NB4 (cell line): ENCODE results near the gene NPLOC4.
A peak's percentile ranks its signal among the peaks of the same experiment; 100 is the strongest.

Experiments
- DNase-seq: peaks from one replicate; pipeline ENCODE4 v3.0.0; 2010; ENCODE audit warnings: low read depth
- H3K4me3 ChIP-seq: one replicate; pipeline ENCODE4 v1.5.1; 2011; ENCODE audit warnings: mild to moderate bottlenecking, low read depth, low read length, moderate library complexity
- MYC ChIP-seq: IDR thresholded peaks from 2 replicates; pipeline ENCODE4 v1.6.1; 2011; ENCODE audit warnings: low read depth, low read length
- POLR2A ChIP-seq: IDR thresholded peaks from 2 replicates; pipeline ENCODE4 v1.6.1; 2011; ENCODE audit warnings: mild to moderate bottlenecking; ENCODE audit not compliant: insufficient read length; ENCODE audit errors: extremely low read depth
- TF ChIP-seq, protein P1 (sequence below): IDR thresholded peaks from 2 replicates; pipeline ENCODE4 v1.6.1; 2011; ENCODE audit warnings: low read depth, low read length
- TF ChIP-seq, protein P2 (sequence below): IDR thresholded peaks from one replicate; pipeline ENCODE4 v1.5.1; 2012; ENCODE audit warnings: low read depth, low read length

The NPLOC4 gene

DNA sequence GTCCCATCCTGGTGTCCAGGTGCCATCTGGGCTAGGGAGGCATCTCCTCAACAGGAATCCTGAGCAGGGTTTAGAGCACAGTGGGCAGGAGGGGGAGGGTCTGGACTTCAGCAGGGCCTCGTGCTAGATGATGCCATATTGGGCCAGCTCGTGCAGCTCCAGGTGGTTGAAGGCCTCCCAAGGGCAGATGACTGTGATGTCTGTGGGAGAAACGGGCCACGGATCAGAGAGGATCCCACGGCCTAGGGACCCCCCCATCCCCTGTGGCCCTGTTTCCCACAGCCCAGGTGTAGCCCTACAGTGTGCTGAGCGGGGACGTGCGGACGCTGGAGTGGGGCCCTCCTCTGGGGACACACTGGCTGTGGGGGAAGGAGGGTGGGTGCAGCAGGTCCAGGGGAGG lies 14.0 kb upstream of the NPLOC4 start:
- H3K4me3 ChIP-seq: no peak overlapping the region
- TF ChIP-seq POLR2A (no peak), MYC (no peak)
- TF ChIP-seq, protein P1, sequence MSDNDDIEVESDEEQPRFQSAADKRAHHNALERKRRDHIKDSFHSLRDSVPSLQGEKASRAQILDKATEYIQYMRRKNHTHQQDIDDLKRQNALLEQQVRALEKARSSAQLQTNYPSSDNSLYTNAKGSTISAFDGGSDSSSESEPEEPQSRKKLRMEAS: no peak
- TF ChIP-seq, protein P2, sequence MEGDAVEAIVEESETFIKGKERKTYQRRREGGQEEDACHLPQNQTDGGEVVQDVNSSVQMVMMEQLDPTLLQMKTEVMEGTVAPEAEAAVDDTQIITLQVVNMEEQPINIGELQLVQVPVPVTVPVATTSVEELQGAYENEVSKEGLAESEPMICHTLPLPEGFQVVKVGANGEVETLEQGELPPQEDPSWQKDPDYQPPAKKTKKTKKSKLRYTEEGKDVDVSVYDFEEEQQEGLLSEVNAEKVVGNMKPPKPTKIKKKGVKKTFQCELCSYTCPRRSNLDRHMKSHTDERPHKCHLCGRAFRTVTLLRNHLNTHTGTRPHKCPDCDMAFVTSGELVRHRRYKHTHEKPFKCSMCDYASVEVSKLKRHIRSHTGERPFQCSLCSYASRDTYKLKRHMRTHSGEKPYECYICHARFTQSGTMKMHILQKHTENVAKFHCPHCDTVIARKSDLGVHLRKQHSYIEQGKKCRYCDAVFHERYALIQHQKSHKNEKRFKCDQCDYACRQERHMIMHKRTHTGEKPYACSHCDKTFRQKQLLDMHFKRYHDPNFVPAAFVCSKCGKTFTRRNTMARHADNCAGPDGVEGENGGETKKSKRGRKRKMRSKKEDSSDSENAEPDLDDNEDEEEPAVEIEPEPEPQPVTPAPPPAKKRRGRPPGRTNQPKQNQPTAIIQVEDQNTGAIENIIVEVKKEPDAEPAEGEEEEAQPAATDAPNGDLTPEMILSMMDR: no peak
- DNase-seq: no peak

DNA sequence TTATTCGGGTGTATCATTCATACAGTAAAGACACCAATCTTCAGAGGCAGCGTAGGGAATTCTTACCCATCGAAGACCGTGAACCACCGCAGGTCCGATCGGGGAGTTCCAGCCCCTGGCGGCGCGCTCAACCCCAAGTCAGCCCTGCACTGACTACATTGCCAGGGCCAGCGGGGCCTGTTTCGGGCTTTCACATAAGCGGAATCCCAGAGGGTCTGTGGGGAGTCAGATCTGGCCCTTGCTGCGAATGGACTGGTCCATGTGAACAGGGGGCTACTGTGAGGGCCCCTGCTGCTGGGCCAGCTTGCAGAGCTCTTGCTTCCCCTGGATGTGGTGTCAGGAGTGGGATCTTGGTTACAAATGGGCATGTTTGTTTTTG lies 11.8 kb upstream of the NPLOC4 start:
- TF ChIP-seq, protein P1: no peak
- TF ChIP-seq, protein P2: no peak
- TF ChIP-seq MYC: no peak
- no peak for TF ChIP-seq POLR2A
- no peak overlapping the region for H3K4me3 ChIP-seq
- no peak for DNase-seq

DNA sequence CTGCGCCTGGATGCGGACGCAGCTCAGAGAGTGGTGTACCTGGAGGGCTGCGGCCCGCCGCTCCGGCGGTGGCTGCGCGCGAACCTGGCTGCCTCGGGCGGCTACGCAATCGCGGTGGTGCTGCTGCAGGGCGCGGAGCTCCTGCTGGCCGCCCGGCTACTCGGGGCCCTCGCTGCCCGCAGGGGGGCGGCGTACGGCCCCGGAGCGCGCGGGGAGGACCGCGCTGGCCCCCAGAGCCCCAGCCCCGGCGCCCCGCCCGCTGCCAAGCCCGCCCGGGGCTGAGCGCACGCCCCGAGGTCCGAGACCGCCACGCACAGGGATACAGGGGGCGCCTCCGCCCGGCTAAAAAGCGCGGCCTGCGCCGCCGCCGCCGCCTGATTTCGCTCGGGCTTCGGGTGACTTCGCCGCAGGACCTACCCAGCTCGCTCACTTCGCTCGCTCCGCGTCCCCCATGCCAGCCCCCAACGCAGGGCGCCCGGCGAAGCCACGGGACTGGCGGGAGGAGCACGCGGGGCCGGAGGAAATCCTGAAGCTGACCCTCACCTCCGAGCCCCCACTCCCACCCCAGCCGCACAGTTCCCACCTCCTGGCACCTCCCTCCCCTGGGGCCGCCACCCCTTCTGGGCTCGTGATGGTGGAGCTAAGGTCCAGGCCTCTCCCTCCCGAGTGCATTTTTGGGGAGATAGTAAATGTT lies 11.2 kb upstream of the NPLOC4 start:
- no peak for TF ChIP-seq POLR2A
- TF ChIP-seq MYC: no peak
- H3K4me3 ChIP-seq: no peak overlapping the region
- DNase-seq: no peak

DNA sequence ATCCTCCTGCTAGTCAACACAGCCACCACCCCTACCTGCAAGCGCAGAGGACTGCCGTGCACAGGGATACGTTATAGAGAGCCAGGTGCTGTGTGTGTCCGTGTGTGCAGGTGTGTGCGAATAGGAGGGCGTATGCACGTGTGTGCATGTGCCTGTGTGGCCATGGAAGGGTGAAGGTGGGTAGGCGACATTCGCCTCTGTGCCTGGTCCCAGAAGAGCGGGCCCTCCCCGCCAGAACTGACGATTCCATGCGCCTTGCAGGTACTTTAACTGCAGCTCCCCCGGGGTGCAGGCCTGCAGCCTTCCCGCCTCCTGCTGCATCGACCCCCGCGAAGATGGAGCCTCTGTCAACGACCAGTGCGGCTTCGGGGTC lies 10.7 kb upstream of the NPLOC4 start:
- no peak for TF ChIP-seq MYC
- TF ChIP-seq, protein P2: no peak
- TF ChIP-seq, protein P1: no peak
- TF ChIP-seq POLR2A: no peak
- no peak overlapping the region for H3K4me3 ChIP-seq
- no peak for DNase-seq

DNA sequence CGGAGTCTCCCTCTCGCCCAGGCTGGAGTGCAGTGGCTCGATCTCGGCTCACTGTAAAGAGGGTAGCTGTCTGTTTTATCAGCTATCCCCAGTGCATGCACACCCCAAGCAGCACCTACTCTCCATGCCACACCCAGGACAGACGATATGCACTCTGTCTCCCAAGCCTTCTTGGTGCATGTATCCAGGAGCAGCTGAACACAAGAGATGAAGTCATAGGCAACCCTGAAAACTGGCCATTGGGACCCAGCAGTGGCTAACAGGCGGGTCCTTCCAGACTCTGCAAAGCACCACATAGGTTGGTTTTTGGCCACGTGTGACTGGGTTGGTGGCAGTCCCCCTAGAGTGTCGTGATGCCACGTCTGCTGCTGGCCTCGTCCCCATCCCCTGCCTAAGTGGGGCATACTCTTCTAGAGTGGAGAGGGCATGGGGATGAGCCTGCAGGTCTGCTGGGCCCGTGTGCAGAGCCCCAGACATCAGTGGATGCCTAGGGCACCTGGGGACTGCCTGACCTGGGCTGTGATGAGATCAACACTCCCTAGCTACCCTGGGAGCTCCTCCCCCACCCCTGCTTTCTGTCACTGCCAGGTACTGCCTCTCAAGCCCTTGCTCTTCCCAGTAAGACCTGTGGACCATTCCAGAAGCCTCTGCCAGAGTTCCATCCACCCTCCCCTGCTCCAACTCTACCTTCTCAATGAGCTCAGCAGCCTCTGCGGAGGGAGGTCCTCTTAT lies 10.1 kb upstream of the NPLOC4 start:
- TF ChIP-seq POLR2A: no peak
- TF ChIP-seq MYC: no peak
- TF ChIP-seq, protein P1: no peak
- no peak for DNase-seq
- no peak overlapping the region for H3K4me3 ChIP-seq

DNA sequence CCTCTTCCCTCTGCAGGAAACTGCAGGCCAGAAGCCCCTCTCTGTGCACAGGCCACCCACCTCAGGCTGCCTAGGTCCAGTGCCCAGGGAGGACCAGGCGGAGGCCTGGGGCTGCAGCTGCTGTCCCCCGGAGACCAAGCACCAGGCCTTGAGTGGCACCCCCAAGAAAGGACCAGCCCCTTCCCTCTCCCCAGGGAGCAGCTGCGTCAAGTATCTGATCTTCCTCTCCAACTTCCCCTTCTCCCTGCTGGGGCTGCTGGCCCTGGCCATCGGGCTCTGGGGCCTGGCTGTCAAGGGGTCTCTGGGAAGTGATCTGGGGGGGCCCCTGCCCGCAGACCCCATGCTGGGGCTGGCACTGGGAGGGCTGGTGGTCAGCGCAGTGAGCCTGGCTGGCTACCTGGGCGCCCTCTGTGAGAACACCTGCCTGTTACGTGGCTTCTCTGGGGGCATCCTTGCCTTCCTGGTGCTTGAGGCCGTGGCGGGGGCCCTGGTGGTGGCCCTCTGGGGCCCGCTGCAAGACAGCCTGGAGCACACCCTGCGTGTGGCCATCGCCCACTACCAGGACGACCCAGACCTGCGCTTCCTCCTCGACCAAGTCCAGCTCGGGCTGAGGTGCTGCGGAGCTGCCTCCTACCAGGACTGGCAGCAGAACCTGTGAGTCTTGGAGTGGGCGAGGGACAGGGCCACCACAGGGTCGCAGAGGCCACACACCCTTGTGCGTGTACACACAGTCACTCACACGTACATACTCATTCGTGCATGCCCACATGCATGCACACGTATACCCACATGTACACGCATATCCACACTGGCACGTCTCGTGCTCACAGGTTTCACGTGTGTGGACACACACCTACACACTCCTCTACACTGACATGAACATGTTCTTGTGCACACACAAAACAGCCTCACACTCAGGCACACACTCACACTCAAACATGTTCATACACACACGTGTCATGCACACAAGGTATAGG lies 8.4 kb upstream of the NPLOC4 start:
- peak; percentile 84 for DNase-seq
- H3K4me3 ChIP-seq: no peak overlapping the region
- TF ChIP-seq POLR2A (no peak), MYC (no peak)
- TF ChIP-seq, protein P2: no peak
- TF ChIP-seq, protein P1: no peak
